Urinary bladder (tissue), 4 donors: Measurements from ENCODE around the gene GADL1. TPM values are rescaled to one million over a fixed set of nuclear protein-coding genes. Genes with fewer than 3 reads are reported as not detected.

ENCODE experiments used
- DNase-seq: peaks from one replicate; pipeline ENCODE4 v3.0.0-alpha.2; 2015; ENCODE audit errors: extremely low spot score
- H3K27ac ChIP-seq: one replicate; pipeline ENCODE4 v1.5.1; 2013; ENCODE audit warnings: low read depth, mild to moderate bottlenecking, moderate library complexity
- H3K36me3 ChIP-seq: one replicate; pipeline ENCODE4 v1.6.1; 2013; ENCODE audit warnings: mild to moderate bottlenecking, moderate library complexity; ENCODE audit not compliant: insufficient read depth
- H3K4me1 ChIP-seq: one replicate; pipeline ENCODE4 v1.6.1; 2013; ENCODE audit warnings: mild to moderate bottlenecking, moderate library complexity; ENCODE audit not compliant: insufficient read depth
- H3K4me3 ChIP-seq: one replicate; pipeline ENCODE4 v1.5.1; 2013; ENCODE audit warnings: low read depth, low read length
- WGBS: extraction: QIAGEN DNeasy Blood & Tissue Kit; methylation state at CpG from one replicate; pipeline ENCODE4 v1.1.7; 2013; 5-methylcytosine and 5-hydroxymethylcytosine counted together
- polyA plus RNA-seq: library from polyadenylated mRNA; stranded (reverse); fragments of 200-250 nt; gene quantifications from one replicate; pipeline ENCODE4 v1.2.3, GENCODE V29; 2013
- total RNA-seq: library from RNA; depleted of rRNA; stranded (reverse); fragments of >200 nt; gene quantifications from one replicate; pipeline ENCODE4 v1.2.3, GENCODE V29; 2014
- donor health status: healthy with polysubstance abuse.
- donor health status: healthy.

Gene GADL1
- total and polyA plus RNA-seq, 2 donors: 2.3 TPM; not detected in 1

- Histone ChIP-seq H3K4me3 (no peak overlapping the region), H3K4me1 (no peaks in the 10 kb centered on the region), H3K36me3 (no peaks in the 10 kb centered on the region), H3K27ac (no peak overlapping the region)
- DNase-seq: no peak
- 95% methylated on average over 2 of the region's 2 CpGs for WGBS
Measured at GRCh38 chr3:30862004-30862403, 32.5 kb downstream of the GADL1 start.

- no peaks in the 10 kb centered on the region for H3K4me1 ChIP-seq
- WGBS: 92% methylated on average over 5 of the region's 5 CpGs
- no peaks in the 10 kb centered on the region for H3K36me3 ChIP-seq
- no peak overlapping the region for H3K4me3 ChIP-seq
- no peak for DNase-seq
- no peak overlapping the region for H3K27ac ChIP-seq
Measured at GRCh38 chr3:30858894-30859389, 35.5 kb downstream of the GADL1 start.

DNA sequence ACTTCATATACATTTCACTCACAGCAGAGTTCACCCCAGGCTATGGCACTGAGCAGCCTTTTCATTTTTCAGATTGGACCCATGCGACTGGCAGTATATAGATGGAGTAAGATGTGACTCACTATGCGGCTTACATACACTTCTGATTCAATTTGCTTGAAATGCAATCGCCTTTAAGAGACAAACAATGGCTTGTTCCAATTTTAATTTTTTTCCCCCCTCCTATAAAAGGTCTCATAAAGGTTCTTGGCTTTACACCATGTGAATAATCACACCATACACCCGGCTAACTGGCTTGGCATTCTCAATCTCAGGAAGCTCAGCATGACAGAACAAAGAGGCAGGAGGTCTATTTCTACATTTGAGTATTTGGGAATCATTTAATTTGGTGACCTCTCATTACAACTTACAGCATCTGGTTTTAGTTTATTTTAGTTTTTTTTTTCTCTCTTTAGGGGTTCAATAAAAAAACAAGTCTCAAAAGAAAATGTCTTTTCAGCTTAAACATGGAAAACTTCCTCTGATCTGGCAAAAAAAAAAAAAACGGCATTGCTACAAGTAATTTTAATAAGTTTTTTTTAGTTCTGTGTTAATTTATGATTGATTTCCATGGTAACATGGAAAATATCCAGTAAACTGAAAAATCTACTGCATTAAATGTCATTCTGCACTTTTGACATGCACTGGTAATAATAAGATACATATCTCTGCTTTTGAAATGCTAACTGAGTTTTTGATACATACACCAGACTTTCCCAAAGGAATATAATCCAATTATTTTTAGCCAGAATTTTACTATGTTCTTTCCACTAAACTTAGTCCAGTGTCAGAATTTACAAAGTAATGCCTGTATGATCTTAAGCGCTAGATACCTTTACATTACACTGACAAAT is 38.8 kb downstream of the GADL1 start:
- 65% methylated on average over 6 of the region's 6 CpGs for WGBS
- DNase-seq: peak; percentile 33
- Histone ChIP-seq H3K4me3 (no peak overlapping the region), H3K4me1 (no peaks in the 10 kb centered on the region), H3K27ac (no peak overlapping the region), H3K36me3 (no peaks in the 10 kb centered on the region)

- Histone ChIP-seq H3K4me1 (no peaks in the 10 kb centered on the region), H3K4me3 (no peak overlapping the region), H3K36me3 (no peaks in the 10 kb centered on the region), H3K27ac (no peak overlapping the region)
- WGBS: 85% methylated on average over 4 of the region's 4 CpGs
- no peak for DNase-seq
Measured at GRCh38 chr3:30852833-30853232, 41.6 kb downstream of the GADL1 start.

DNA sequence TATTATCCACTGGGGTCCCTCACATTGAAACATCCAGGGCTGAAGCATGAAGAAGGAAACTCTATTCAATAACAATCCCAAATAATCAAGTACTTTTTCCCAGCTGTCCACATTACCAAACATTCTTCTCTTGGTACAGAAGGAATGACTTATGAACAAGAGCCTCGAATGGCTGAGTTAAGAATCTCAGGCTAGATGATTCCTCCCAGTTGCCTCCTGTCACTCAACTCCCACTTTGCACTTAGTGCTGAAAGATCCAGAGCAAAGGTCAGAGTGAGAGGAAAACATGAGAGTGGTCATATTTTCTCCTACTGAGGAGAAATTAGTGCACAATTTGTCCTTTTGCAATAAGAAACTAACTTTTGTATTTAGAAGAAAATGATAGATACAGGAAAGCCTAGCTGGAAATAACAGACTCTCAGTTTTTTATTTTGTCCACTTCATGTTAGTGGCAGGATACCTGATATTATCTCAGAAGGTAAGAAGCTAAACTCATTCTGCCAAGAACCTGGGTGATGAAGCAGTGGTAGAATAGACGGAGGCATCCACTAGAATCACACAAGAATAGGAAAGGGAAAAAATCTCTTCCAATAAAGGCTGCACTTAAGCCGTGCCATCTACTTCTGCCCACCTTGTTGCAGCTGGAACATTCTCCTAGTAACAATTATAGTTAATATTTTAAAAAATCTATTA is 46.2 kb downstream of the GADL1 start:
- H3K4me3 ChIP-seq: no peak overlapping the region
- H3K27ac ChIP-seq: no peak overlapping the region
- WGBS: 79% methylated on average over 3 of the region's 3 CpGs
- H3K36me3 ChIP-seq: no peaks in the 10 kb centered on the region
- no peak for DNase-seq
- no peaks in the 10 kb centered on the region for H3K4me1 ChIP-seq

DNA sequence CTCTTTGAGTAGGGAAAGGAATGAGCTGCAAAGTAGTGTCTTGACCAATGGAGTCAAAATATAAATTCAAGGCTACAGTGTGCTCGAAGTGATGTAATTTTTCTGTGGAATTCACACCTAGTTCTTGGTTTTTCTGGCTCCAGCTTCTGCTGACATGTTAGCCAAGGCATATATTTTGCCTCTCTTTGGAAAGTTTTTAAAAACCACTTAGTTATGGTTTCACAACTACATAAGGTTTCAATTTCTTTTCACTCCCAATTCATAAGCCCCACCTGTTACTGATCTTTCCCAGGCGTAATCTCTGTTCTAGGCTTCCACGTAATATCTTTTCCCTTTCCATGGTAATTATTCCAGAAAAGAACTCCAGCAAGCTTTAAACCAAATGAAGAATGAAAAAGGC is 46.9 kb downstream of the GADL1 start:
- no peak for DNase-seq
- 72% methylated on average over 3 of the region's 3 CpGs for WGBS
- no peaks in the 10 kb centered on the region for H3K36me3 ChIP-seq
- no peak overlapping the region for H3K4me3 ChIP-seq
- no peaks in the 10 kb centered on the region for H3K4me1 ChIP-seq
- H3K27ac ChIP-seq: no peak overlapping the region

DNA sequence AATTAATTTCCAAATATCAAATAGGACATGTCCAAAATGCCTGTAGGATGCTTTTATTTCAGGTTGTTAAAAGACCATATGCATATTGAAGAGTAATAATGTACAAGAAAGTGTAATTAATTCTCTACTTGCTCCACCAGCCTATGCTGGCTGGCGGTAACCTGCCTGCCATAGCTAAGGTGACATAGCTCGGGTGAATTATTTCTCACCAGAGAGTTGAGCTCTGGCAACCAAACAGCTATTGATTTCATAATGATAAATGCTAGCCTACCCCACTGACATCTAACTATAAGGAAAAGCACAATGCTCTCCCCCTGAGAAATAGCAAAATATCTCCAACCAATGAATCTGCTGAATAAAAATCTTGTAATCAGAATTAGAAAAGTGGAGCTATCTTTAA is 48.9 kb downstream of the GADL1 start:
- H3K27ac ChIP-seq: no peak overlapping the region
- DNase-seq: no peak
- no peaks in the 10 kb centered on the region for H3K4me1 ChIP-seq
- H3K4me3 ChIP-seq: no peak overlapping the region
- WGBS: 95% methylated on average over 2 of the region's 2 CpGs
- no peaks in the 10 kb centered on the region for H3K36me3 ChIP-seq

DNA sequence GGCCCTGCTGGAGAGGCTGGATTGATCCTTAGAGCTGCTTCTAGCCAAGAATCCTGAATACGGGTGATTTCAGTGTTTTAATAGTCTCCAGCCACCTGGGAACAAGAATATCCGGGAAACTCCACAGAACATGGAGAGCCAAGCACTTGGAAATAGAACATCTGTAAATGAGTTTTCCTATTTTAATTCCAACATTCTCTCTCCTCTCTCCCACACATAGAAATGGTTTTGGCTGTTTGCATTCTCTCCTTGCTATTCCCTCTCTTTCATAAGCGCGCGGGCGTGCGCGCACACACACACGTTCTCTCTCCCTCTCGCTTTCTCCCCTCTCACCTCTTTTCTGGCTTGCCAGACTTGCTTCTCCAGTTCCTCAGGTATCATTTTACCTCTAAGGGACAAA is 50.6 kb downstream of the GADL1 start:
- H3K27ac ChIP-seq: no peak overlapping the region
- peak; percentile 57 for DNase-seq
- no peaks in the 10 kb centered on the region for H3K4me1 ChIP-seq
- 82% methylated on average over 10 of the region's 10 CpGs for WGBS
- no peak overlapping the region for H3K4me3 ChIP-seq
- H3K36me3 ChIP-seq: no peaks in the 10 kb centered on the region

DNA sequence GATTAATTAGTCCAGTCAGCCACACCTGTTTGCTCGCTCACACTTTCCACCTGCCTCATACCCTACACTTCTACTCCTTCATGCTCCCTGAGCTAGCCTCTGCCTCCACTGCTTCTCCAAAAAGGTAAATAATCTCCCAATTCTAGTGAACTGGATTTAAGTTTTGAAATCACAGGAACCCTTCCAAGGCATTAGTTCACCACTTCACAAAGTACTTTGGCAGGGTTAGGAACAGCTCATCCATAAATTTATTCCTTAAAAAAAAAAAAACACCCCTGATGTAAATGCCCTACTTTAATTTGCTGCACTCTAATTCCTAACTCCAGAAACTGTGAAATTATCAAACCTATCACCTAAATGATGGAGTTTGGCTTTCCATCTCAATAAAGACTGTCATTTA is 58.3 kb downstream of the GADL1 start:
- no peaks in the 10 kb centered on the region for H3K4me1 ChIP-seq
- H3K27ac ChIP-seq: no peak overlapping the region
- no peak for DNase-seq
- H3K36me3 ChIP-seq: no peaks in the 10 kb centered on the region
- 95% methylated on average over 1 of the region's 1 CpG for WGBS
- no peak overlapping the region for H3K4me3 ChIP-seq

DNA sequence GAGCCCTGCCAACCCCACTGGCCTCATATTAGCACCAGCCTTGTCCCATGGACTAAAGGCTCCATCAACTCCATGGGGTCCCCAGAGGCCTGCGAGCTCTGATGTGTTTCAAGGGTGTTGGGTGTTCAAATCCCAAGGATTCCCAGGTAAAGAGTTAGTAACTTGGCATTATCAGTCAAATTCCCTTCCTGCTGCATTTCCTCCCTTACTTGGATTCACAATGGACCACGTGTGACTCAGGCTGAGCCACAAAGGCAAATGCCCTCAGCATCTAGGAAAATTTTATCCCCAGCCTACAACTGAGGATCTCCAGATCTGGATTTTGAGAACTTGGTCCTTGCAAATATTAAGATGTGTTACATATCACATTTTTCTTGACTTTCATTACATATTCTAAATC is 58.8 kb downstream of the GADL1 start:
- no peaks in the 10 kb centered on the region for H3K4me1 ChIP-seq
- WGBS: 73% methylated on average over 2 of the region's 2 CpGs

GRCh38 chr3:30832961-30833575 is 61.4 kb downstream of the GADL1 start:
- Histone ChIP-seq H3K27ac (no peak overlapping the region), H3K4me3 (no peak overlapping the region), H3K4me1 (no peaks in the 10 kb centered on the region), H3K36me3 (no peaks in the 10 kb centered on the region)
- no peak for DNase-seq
- 36% methylated on average over 4 of the region's 4 CpGs for WGBS

More for the DNA sequence above, 58.8 kb downstream of the GADL1 start:
- Histone ChIP-seq H3K27ac (no peak overlapping the region), H3K36me3 (no peaks in the 10 kb centered on the region), H3K4me3 (no peak overlapping the region)
- DNase-seq: no peak

GRCh38 chr3:30827080-30827479 is 67.4 kb downstream of the GADL1 start:
- WGBS: 99% methylated on average over 1 of the region's 1 CpG

DNA sequence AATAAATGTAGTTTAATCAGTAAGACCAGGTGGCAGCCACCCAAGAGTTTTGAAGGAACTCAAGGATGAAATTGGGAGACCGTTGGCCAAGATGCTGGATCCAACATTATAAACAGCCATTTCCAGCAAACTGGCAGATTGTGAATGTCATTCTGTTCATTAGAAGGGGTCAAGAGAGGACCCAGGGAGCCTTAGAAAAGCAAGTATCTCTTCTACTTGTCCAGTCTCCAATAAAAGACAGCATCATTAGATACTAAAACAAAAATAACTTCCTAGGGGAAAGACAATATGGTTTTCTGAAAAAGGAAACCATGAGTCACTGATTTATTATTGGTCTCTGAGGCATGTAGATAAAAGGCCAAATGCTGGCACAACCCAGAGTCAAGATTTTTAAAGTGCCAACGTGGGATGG is 67.9 kb downstream of the GADL1 start:
- Histone ChIP-seq H3K27ac (no peak overlapping the region), H3K36me3 (no peaks in the 10 kb centered on the region), H3K4me3 (no peak overlapping the region), H3K4me1 (no peaks in the 10 kb centered on the region)
- DNase-seq: no peak
- WGBS: 24% methylated on average over 2 of the region's 2 CpGs

More at GRCh38 chr3:30827080-30827479, 67.4 kb downstream of the GADL1 start:
- Histone ChIP-seq H3K4me1 (no peaks in the 10 kb centered on the region), H3K4me3 (no peak overlapping the region), H3K27ac (no peak overlapping the region), H3K36me3 (no peaks in the 10 kb centered on the region)
- no peak for DNase-seq
